Measurements from ENCODE around the gene CMTM6. TPM values are rescaled to one million over a fixed set of nuclear protein-coding genes. Genes with fewer than 3 reads are reported as not detected.

The CMTM6 gene
- total and polyA plus RNA-seq, 2 of the 8 experiments (the other 6 are each of a cell fraction or from before 2014, with no cell fraction given), result 24.0 to 51.5 TPM

GRCh38 chr3:32483772-32484171 is 18.9 kb downstream of the CMTM6 start:
- Histone ChIP-seq H4K91ac (replicated peaks; ENCODE audit: insufficient read length, low read length) (no peak overlapping the region), H2BK5ac (ENCODE audit: low read depth, low read length) (no peak overlapping the region), H3K23ac (ENCODE audit: insufficient read length) (no peak overlapping the region), H3K27ac (ENCODE audit: low read depth, low read length) (no peak overlapping the region), H3K9me3 (ENCODE audit: insufficient read depth in 2 of 2, low read depth in 1 of 2, low read length in 1 of 2) (no peaks in the 10 kb centered on the region), H3K4me1 (replicated peaks in 1 of 4; ENCODE audit: control insufficient read depth in 3 of 4, insufficient read depth in 4 of 4, low read length in 3 of 4) (no peaks in the 10 kb centered on the region), H2AK5ac (ENCODE audit: low read depth, low read length) (no peak overlapping the region), H3K79me1 (ENCODE audit: low read depth, low read length) (no peaks in the 10 kb centered on the region), H2BK120ac (replicated peaks; ENCODE audit: low read depth, low read length) (no peak overlapping the region), H3K36me3 (ENCODE audit: control insufficient read depth in 2 of 4, insufficient read depth in 4 of 4, low read length in 3 of 4) (peaks cover 0 to 16% (median 7%) of the 10 kb centered on the region in 4 experiments; a peak in 3 of 8 replicates), H3K4me2 (ENCODE audit: insufficient read depth in 1 of 2, low read depth in 2 of 2, low read length in 2 of 2) (no peak overlapping the region), H4K8ac (ENCODE audit: extremely low read depth, insufficient read depth, low read length) (no peak overlapping the region), H3K23me2 (ENCODE audit: low read depth, low read length) (no peaks in the 10 kb centered on the region), H3K18ac (ENCODE audit: extremely low read depth, low read length) (no peak overlapping the region), H3K79me2 (ENCODE audit: control insufficient read depth in 1 of 2, insufficient read depth in 2 of 2, low read length in 2 of 2) (no peaks in the 10 kb centered on the region), H3K14ac (ENCODE audit: insufficient read length) (no peak overlapping the region), H3K27me3 (replicated peaks in 1 of 4; ENCODE audit: control insufficient read depth in 3 of 4, extremely low read depth in 1 of 4, insufficient read depth in 3 of 4, low read length in 3 of 4) (no peaks in the 10 kb centered on the region), H3K4me3 (ENCODE audit: extremely low read depth in 1 of 4, insufficient read depth in 2 of 4, low read depth in 3 of 4, low read length in 4 of 4) (no peak overlapping the region), H2BK15ac (ENCODE audit: low read length) (no peak overlapping the region), H2BK20ac (ENCODE audit: low read length) (no peak overlapping the region), H3K56ac (replicated peaks; ENCODE audit: insufficient read length, low read depth, low read length) (no peak overlapping the region), H2BK12ac (ENCODE audit: low read depth, low read length) (no peak overlapping the region), H3K4ac (replicated peaks; ENCODE audit: insufficient read length, low read depth, low read length) (no peak overlapping the region), H4K20me1 (replicated peaks in 1 of 2; ENCODE audit: control insufficient read depth in 1 of 2, insufficient read depth in 2 of 2, low read length in 2 of 2) (peaks cover 0 to 1% of the 10 kb centered on the region in 2 experiments), H2AFZ (ENCODE audit: low read length) (no peak overlapping the region), H3K9ac (replicated peaks in 1 of 4; ENCODE audit: extremely low read depth in 1 of 4, low read depth in 3 of 4, low read length in 3 of 4) (no peak overlapping the region), H4K5ac (ENCODE audit: insufficient read length, low read depth, low read length) (no peak overlapping the region)
- FAIRE-seq, result no peak
- CTCF ChIA-PET (ENCODE audit: partially characterized antibody), result interaction anchor here (0.9 kb wide), 1 partner anchor 9 kb away, joined by 3 read pairs; no protein-coding TSS in a partner anchor
- WGBS, 2 experiments (ENCODE audit: extremely low coverage in 1 of 2, insufficient coverage in 1 of 2, insufficient read length in 1 of 2, insufficient replicate concordance in 2 of 2, low coverage in 1 of 2, low lambda C conversion rate in 2 of 2, missing lambda C conversion rate in 1 of 2), result 67% methylated on average over 1 of the region's 1 CpG; no CpG with 5 or more reads in 1 of the 2 experiments
- no peak for TF ChIP-seq CBX8 (IDR thresholded peaks at IDR 0.05; ENCODE audit: borderline replicate concordance, low read depth, low read length)
- no peak for TF ChIP-seq POLR2AphosphoS5 (IDR thresholded peaks at IDR 0.05; ENCODE audit: low read depth, low read length)
- no peak for TF ChIP-seq PHF8 (conservative IDR thresholded peaks at IDR 0.05; ENCODE audit: low read depth, low read length)
- no peak for TF ChIP-seq BACH1 (IDR thresholded peaks at IDR 0.05; ENCODE audit: low read length)
- no peak for DNase-seq (ENCODE audit: low read depth in 1 of 2, low spot score in 2 of 2)
- POLR2A ChIA-PET (ENCODE audit: partially characterized antibody), result interaction anchor here (0.6 kb wide), 1 partner anchor 11 kb away, joined by 3 read pairs; no protein-coding TSS in a partner anchor

All from H1 (cell line).